ENCODE measurements around the gene CCDC9. TPM values are rescaled to one million over a fixed set of nuclear protein-coding genes. Genes with fewer than 3 reads are reported as not detected.

The CCDC9 gene
- total and polyA plus RNA-seq, 2 of the 13 experiments (the other 11 are each of a cell fraction or from before 2014, with no cell fraction given), result 2.9 to 6.3 TPM

DNA sequence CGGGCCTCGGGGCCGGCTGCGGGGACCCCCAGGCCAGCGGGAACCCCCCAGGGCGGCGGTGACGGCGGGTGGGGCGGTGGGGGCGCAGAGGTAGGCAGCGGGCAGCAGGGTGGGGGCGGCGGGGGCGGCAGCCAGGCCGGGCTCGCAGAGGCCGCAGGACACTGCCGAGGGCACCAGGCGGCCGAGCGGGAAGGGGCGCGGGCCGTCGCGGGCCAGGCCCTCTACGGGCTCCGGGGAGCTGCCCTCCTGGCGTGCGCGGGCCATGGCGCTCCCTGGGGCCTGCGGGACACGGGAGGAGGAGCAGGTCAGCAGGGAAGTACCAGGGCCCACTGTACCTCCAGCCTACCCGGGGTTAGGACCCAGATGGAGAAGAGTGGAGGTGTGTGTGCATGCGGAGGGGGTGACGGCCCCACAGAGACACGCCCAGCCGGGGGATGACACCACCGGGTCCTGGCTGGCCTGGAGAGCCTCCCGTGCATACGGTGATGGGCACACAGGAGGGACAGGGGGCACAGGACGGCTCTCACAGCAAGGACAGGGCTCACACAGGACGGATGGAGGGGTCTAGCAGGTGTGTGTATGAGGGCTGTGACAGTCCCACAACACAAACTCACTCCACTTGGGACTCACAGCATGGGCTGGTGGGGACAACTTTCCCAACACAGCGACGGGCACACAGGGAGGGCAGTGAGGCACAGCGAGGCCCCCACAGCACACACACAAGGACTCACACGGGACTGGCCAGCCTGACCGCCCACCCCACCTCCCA is 28.0 kb upstream of the CCDC9 start (continued):
- no peak for TF ChIP-seq USF2 (IDR thresholded peaks at IDR 0.05; ENCODE audit: low read depth, low read length)
- no peak for TF ChIP-seq USF2 (CRISPR knock-in tag; IDR thresholded peaks at IDR 0.05; ENCODE audit: borderline replicate concordance)
- TF ChIP-seq ZNF17 (CRISPR knock-in tag; IDR thresholded peaks at IDR 0.05), result no peak
- TF ChIP-seq MXI1 (IDR thresholded peaks at IDR 0.05; ENCODE audit: borderline replicate concordance, low read depth, low read length), result peak; percentile 68; the same call in 2 of the 3 replicates
- no peak for TF ChIP-seq HNF1B (CRISPR knock-in tag; IDR thresholded peaks at IDR 0.05)
- no peak for TF ChIP-seq NFAT5 (CRISPR knock-in tag; IDR thresholded peaks at IDR 0.05)
- TF ChIP-seq DNMT1 (CRISPR knock-in tag; IDR thresholded peaks at IDR 0.05), result no peak
- peak; percentile 62 for TF ChIP-seq RBM22 (optimal IDR thresholded peaks at IDR 0.05; ENCODE audit: low read length)
- no peak for TF ChIP-seq ZNF292 (CRISPR knock-in tag; IDR thresholded peaks at IDR 0.05; ENCODE audit: borderline replicate concordance, low read depth)
- 0 out of 2 replicates have a peak, but pooled peaks have one; percentile 21 for TF ChIP-seq ETV6 (CRISPR knock-in tag; conservative IDR thresholded peaks at IDR 0.05)
- no peak for TF ChIP-seq SPEN (CRISPR knock-in tag; IDR thresholded peaks at IDR 0.05; ENCODE audit: low read depth)
- TF ChIP-seq SP5 (CRISPR knock-in tag; IDR thresholded peaks at IDR 0.05; ENCODE audit: borderline replicate concordance, low read depth), result peak; percentile 80; the same call in 1 of the 2 replicates
- TF ChIP-seq, protein P1, sequence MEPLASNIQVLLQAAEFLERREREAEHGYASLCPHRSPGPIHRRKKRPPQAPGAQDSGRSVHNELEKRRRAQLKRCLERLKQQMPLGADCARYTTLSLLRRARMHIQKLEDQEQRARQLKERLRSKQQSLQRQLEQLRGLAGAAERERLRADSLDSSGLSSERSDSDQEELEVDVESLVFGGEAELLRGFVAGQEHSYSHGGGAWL (CRISPR knock-in tag; IDR thresholded peaks at IDR 0.05), result 0 out of 2 replicates have a peak, but pooled peaks have one; percentile 35
- no peak for TF ChIP-seq SMAD1 (CRISPR knock-in tag; IDR thresholded peaks at IDR 0.05; ENCODE audit: borderline replicate concordance, low read depth)
- TF ChIP-seq ZNF563 (CRISPR knock-in tag; IDR thresholded peaks at IDR 0.05), result no peak
- TF ChIP-seq ZNF382 (CRISPR knock-in tag; IDR thresholded peaks at IDR 0.05; ENCODE audit: borderline replicate concordance), result no peak
- TF ChIP-seq YEATS2 (CRISPR knock-in tag; IDR thresholded peaks at IDR 0.05; ENCODE audit: borderline replicate concordance), result no peak
- TF ChIP-seq ZZZ3 (CRISPR knock-in tag; IDR thresholded peaks at IDR 0.05; ENCODE audit: borderline replicate concordance), result no peak
- no peak; the same call in 1 of the 2 replicates for TF ChIP-seq SALL2 (CRISPR knock-in tag; IDR thresholded peaks at IDR 0.05)
